Measurements from ENCODE around the gene KCNB1.

KCNB1 gene

GRCh38 chr20:49501917-49502316 is 19.4 kb upstream of the KCNB1 start:
- no peak for FAIRE-seq

DNA sequence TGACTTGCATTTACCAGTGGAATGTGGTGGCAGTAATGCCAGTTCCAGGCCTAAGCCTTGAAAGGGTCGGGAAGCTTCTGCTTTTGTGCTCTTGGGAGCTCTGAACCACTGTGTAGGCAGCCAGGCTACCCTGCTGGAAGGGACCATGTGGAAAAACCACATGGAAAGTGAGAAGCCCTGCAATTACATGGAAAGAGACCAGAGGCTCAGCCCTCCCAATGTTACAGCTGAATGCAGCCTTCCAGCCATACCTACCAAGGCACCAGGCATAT is 14.9 kb upstream of the KCNB1 start:
- FAIRE-seq = no peak
- no peak for DNase-seq (ENCODE audit: low spot score)

More at GRCh38 chr20:49501917-49502316, 19.4 kb upstream of the KCNB1 start:
- DNase-seq (ENCODE audit: low spot score) = peak; percentile 44

GRCh38 chr20:49496553-49497397 is 14.3 kb upstream of the KCNB1 start:
- DNase-seq (ENCODE audit: low spot score) (no peak), FAIRE-seq (no peak)

- no peak for DNase-seq (ENCODE audit: low spot score)
- FAIRE-seq = peak; percentile 94
These were observed 13.6 kb upstream of the KCNB1 start for GRCh38 chr20:49496043-49496442.

- FAIRE-seq (peak; percentile 85), DNase-seq (ENCODE audit: low spot score) (no peak)
These were observed 8.2 kb upstream of the KCNB1 start for GRCh38 chr20:49490689-49491088.

GRCh38 chr20:49489688-49490087 is 7.2 kb upstream of the KCNB1 start:
- no peak for DNase-seq (ENCODE audit: low spot score)

GRCh38 chr20:49486064-49486463 is 3.6 kb upstream of the KCNB1 start:
- peak; percentile 27 for FAIRE-seq
- no peak for DNase-seq (ENCODE audit: low spot score)

More at GRCh38 chr20:49489688-49490087, 7.2 kb upstream of the KCNB1 start:
- no peak for FAIRE-seq

DNA sequence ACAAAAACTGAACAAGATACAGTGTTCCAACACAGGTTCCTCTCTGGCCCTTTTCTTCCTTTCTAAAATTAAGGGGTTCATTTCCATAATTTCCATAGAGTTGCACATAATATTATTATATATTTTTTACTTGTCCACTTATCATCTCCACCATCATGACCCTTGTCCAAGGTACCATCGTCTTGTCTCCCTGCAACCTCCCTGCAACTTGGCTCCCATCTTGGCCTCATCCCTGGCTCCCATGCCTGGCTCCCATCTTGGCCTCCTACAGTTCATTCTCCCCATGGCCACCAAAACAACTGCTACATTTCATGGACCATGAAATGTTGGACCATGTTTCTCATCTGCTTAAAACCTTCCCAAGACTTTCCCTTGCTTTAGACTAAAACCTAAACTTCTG is 3.1 kb upstream of the KCNB1 start:
- FAIRE-seq (peak; percentile 13), DNase-seq (ENCODE audit: low spot score) (no peak)

GRCh38 chr20:49484180-49485140 is 2.0 kb upstream of the KCNB1 start:
- DNase-seq (ENCODE audit: low spot score) (peak; percentile 96), FAIRE-seq (peak; percentile 97)

GRCh38 chr20:49483696-49484123 is 1.2 kb upstream of the KCNB1 start:
- FAIRE-seq = peak; percentile 46

GRCh38 chr20:49483018-49483695 is 689 bp upstream of the KCNB1 start:
- DNase-seq (ENCODE audit: low spot score) (peak; percentile 59), FAIRE-seq (no peak)

More at GRCh38 chr20:49483696-49484123, 1.2 kb upstream of the KCNB1 start:
- DNase-seq (ENCODE audit: low spot score) = no peak

DNA sequence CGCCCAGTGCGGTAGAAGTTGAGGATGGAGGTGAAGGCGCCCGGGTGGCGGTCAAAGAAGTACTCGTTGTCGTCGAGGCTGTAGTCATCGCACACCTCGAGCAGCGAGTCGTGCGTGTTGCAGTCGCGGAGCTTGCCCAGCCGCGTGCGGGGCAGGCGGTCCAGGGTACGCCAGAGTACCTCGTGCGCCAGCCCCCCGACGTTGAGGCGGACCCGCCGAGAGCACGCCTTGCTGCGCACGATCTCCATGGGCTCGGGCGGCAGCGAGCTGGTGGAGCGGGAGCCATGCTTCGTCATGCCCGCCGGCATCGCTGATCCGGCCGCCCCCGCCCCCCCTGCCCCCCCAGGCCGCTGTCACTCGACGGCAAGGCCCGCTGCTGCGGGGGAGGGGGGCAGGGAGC is 295 bp downstream of the KCNB1 start:
- no peak for FAIRE-seq
- no peak for DNase-seq (ENCODE audit: low spot score)

GRCh38 chr20:49481116-49481515 is 1.4 kb downstream of the KCNB1 start:
- FAIRE-seq = no peak
- DNase-seq (ENCODE audit: low spot score) = no peak

DNA sequence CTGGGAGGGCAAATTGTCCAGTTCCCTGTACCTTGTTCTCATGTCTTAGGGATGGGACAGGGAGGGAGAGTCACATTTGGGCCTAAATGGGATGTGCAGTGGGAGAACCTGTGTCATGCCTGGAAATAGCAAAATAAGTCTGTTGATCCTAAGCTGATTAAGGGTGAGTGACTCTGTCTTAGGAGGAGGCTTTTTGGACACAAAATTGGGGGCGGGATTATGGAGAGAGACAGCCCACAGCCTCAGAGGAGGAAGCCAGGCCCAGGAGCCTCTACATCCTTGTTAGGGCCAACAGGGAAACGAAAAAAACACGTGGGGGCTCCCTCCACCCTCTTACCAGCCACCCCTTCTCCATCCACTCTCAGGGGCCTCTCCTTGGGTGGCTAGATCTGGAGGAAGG is 2.2 kb downstream of the KCNB1 start:
- FAIRE-seq = no peak
- DNase-seq (ENCODE audit: low spot score) = no peak

DNA sequence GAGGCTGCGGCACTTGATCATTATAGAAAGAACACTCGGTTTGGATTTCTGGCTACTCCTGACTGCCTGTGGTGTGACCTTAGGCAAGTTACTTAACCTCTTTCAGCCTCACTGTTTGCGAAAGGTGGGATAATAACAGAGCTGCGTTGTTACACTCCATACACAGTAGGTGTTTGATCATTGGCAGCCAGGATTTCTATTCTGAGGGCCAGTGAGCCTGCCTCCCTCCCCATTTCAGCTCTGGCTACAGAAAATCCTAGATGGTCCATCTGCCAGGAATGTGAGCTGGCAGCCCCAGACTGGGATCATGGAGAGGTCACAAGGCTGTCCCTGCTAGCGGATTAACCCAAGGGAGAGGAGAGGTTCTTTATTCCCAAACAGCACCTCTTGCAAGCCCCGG is 2.7 kb downstream of the KCNB1 start:
- FAIRE-seq (no peak), DNase-seq (ENCODE audit: low spot score) (no peak)

DNA sequence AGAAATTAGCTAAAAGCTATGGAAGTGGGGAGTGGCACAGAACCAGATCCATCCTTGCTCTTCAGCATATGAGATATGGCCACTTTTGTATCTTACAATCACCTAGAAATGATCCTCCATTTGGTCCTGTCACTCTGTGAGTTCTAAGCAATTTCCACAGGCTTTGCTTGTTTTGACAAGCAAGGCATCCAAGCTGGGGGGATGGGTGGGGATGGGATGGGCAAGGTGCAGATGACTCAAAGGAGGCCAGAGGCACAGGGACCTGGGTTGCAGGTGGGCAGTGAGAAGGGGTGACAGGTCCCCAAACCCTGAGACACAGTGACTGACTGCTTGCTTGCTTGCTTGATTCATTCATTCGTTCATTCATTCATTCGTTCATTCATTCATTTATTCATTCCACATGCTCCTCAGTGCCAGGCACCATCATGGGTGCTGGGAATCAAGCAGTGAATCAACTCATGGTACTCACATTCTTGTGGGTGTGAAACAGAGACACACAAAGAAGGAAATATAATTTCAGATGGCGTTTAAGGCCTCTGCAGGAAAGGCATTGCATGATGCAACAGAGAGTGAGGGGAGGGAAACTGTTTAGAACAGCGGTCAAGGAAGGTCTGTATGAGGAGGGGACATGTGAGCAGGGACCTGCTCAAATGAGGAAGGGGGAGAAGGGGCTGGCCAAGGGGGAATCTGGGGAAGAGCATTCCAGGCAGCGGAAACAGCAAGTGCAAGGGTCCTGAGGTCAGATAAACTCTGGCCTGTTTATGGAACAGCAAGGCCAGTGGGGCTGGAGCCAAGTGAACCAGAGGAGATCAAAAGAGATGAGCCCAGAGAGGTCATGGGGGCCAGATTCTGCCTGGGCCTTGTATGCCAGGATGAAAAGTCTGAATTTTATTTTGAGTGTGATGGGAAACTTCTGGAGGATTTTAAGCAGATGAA is 3.4 kb downstream of the KCNB1 start:
- peak; percentile 17 for FAIRE-seq
- no peak for DNase-seq (ENCODE audit: low spot score)

- DNase-seq (ENCODE audit: low spot score) (no peak), FAIRE-seq (no peak)
These were observed 4.2 kb downstream of the KCNB1 start for GRCh38 chr20:49478266-49478665.

DNA sequence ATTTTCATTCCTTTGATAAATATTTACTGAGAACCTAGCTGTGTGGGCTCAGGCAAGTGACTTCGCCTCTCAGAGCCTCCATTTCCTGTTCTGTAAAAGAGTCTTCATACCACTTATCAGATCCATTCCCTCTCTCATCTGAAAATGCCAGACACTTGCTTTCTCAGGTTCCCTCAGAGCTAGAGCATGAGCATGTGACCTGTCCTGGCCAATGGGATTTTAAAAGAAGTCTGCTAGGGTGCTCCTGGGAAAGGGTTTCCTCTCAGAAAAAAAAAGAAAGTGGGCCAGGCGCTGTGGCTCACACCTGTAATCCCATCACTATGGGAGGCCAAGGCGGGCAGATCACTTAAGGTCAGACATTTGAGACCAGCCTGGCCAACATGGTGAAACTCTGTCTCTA is 5.3 kb downstream of the KCNB1 start:
- FAIRE-seq (no peak), DNase-seq (ENCODE audit: low spot score) (no peak)

GRCh38 chr20:49476016-49476355 is 6.5 kb downstream of the KCNB1 start:
- DNase-seq (ENCODE audit: low spot score) (peak; percentile 44), FAIRE-seq (peak; percentile 40)

DNA sequence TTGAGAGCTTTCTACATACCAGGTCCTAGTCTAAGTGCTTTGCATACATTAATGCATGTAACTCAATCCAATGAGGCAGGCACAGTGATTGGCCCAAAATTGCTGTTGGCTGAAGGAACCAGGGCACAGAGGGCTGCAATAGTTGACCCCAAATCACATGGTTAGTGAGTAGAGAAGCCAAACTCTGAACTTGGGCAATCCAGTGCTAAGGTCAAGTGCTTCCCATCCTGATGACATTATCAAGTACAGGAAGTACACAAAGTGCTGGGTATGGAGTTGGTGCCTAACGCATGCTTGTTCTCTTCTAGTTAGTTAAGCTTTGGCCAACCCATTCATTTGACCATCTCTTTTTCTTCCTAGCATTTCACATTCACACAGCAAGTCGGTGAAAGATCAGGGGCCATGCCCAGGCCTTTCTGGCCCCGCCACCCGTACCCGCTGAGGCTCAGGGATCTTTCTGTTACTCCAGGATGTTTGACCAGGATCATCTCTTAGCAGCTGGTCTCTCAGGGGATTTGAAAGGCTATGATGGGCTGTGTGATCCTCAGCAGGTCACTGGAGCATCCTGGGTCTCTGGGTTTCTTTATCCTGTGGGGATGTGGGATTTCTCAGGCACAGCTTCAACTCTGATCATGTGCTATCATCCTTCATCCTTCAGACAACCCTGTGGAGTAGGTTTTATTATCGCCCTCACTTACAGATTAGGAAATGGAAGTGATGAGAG is 7.0 kb downstream of the KCNB1 start:
- FAIRE-seq (peak; percentile 77), DNase-seq (ENCODE audit: low spot score) (no peak)
